A549 (cell line): ENCODE results near the gene PHC2. TPM values are rescaled to one million over a fixed set of nuclear protein-coding genes. Genes with fewer than 3 reads are reported as not detected.

ENCODE experiments used
- ATAC-seq, 2 experiments: fragments of 200-7000 bp in 1 of 2; fragments of >200 bp in 1 of 2; cut with Nextera tagmentation in 1 of 2; cut with Tn5 transposase in 1 of 2; 3 replicates each; pipeline versions ENCODE4 v1.8.0 to v1.9.1; 2018 to 2020; ENCODE audit warnings: mild to moderate bottlenecking in 1 of 2, moderate library complexity in 1 of 2
- CTCF ChIA-PET: fragments of 300-600 bp; sonication (Branson Sonifier 250); formaldehyde crosslinking; extraction: SDS; loops from one replicate; lab custom pipeline; 2021; ENCODE audit warnings: antibody characterized with exemption, inconsistent platforms; lab: Yijun Ruan, JAX
- POLR2A ChIA-PET: fragments of 350-600 bp; formaldehyde crosslinking; extraction: SDS; loops from one replicate; lab custom pipeline; 2021; ENCODE audit warnings: antibody characterized with exemption, inconsistent platforms; lab: Yijun Ruan, JAX
- DNase-seq, 2 experiments: peaks; one replicate each; pipeline versions ENCODE4 v3.0.0 to v3.0.0-alpha.2; 2011 to 2016; ENCODE audit warnings: low read depth in 1 of 2, low spot score in 1 of 2
- FAIRE-seq: peaks from 2 replicates; lab custom pipeline; 2011; peaks lifted over from hg19 to GRCh38; lab: Jason Lieb, UNC
- H3K27ac ChIP-seq, 2 experiments: fragments of >200 bp; sonication (Bioruptor Twin); formaldehyde crosslinking; 3 replicates each; pipeline ENCODE4 v1.5.1; 2016 to 2017
- H3K4me1 ChIP-seq: fragments of >200 bp; sonication (Bioruptor Twin); formaldehyde crosslinking; 3 replicates; pipeline ENCODE4 v1.6.1; 2016
- H3K4me2 ChIP-seq: fragments of >200 bp; sonication (Bioruptor Twin); formaldehyde crosslinking; 3 replicates; pipeline ENCODE4 v1.6.1; 2016
- H3K4me3 ChIP-seq: fragments of >200 bp; sonication (Bioruptor Twin); formaldehyde crosslinking; 3 replicates; pipeline ENCODE4 v1.5.1; 2016
- H3K9me3 ChIP-seq: fragments of >200 bp; sonication (Bioruptor Twin); formaldehyde crosslinking; 3 replicates; pipeline ENCODE4 v1.6.1; 2016
- BHLHE40 ChIP-seq: IDR thresholded peaks from 2 replicates; pipeline ENCODE4 v1.6.1; 2012; ENCODE audit warnings: low read depth, low read length, inconsistent platforms
- CBX8 ChIP-seq: fragments of 200-600 bp; sonication (generic); IDR thresholded peaks from 2 replicates; pipeline ENCODE4 v1.6.1; 2016
- CHD2 ChIP-seq: fragments of 150-350 bp; IDR thresholded peaks from 2 replicates; pipeline ENCODE4 v1.6.1; 2014; ENCODE audit warnings: low read length; ENCODE audit not compliant: partially characterized antibody
- EHF ChIP-seq: fragments of 250-450 bp; sonication (Bioruptor Pico); IDR thresholded peaks from 2 replicates; pipeline ENCODE4 v1.5.0; 2020; ENCODE audit warnings: mild to moderate bottlenecking
- FOSB ChIP-seq: fragments of 250-450 bp; sonication (Bioruptor Pico); IDR thresholded peaks from 2 replicates; pipeline ENCODE4 v1.5.0; 2020; ENCODE audit warnings: mild to moderate bottlenecking, moderate library complexity
- HEYL ChIP-seq: fragments of 250-450 bp; sonication (Bioruptor Pico); IDR thresholded peaks from 2 replicates; pipeline ENCODE4 v1.8.0; 2021; ENCODE audit warnings: mild to moderate bottlenecking, moderate library complexity
- HOXA7 ChIP-seq: fragments of 250-450 bp; sonication (Bioruptor Pico); IDR thresholded peaks from 2 replicates; pipeline ENCODE4 v1.5.0; 2020; ENCODE audit warnings: mild to moderate bottlenecking, moderate library complexity
- JUN ChIP-seq, 2 experiments: fragments of >200 bp; sonication (Bioruptor Twin); formaldehyde crosslinking; IDR thresholded peaks; 2 replicates in 1 of 2; 3 replicates in 1 of 2; pipeline ENCODE4 v1.6.1; 2016 to 2017
- JUNB ChIP-seq: fragments of >200 bp; sonication (Bioruptor Twin); formaldehyde crosslinking; IDR thresholded peaks from 2 replicates; pipeline ENCODE4 v1.6.1; 2016
- KDM1A ChIP-seq: fragments of 200-600 bp; sonication (generic); IDR thresholded peaks from 2 replicates; pipeline ENCODE4 v1.6.1; 2016; ENCODE audit warnings: low read depth, mild to moderate bottlenecking
- NFE2L2 ChIP-seq: fragments of 150-350 bp; conservative IDR thresholded peaks from 2 replicates; pipeline ENCODE4 v1.6.1; 2014; ENCODE audit warnings: low read length
- RARB ChIP-seq: fragments of 250-450 bp; sonication (Bioruptor Pico); IDR thresholded peaks from 2 replicates; pipeline ENCODE4 v1.8.0; 2021; ENCODE audit warnings: mild to moderate bottlenecking, moderate library complexity
- RFX5 ChIP-seq: fragments of 450-650 bp; IDR thresholded peaks from 2 replicates; pipeline ENCODE4 v1.7.1; 2014; ENCODE audit warnings: antibody characterized with exemption, mild to moderate bottlenecking, moderate library complexity
- RNF2 ChIP-seq: fragments of 200-600 bp; sonication (generic); IDR thresholded peaks from 2 replicates; pipeline ENCODE4 v1.6.1; 2016; ENCODE audit warnings: low read depth, mild to moderate bottlenecking, antibody characterized with exemption, moderate library complexity, borderline replicate concordance
- SREBF2 ChIP-seq: fragments of 450-650 bp; IDR thresholded peaks from 2 replicates; pipeline ENCODE4 v1.6.1; 2014; ENCODE audit warnings: mild to moderate bottlenecking, moderate library complexity
- TP53 ChIP-seq: fragments of 250-450 bp; sonication (Bioruptor Pico); IDR thresholded peaks from 2 replicates; pipeline ENCODE4 v1.5.0; 2021; ENCODE audit warnings: mild to moderate bottlenecking, moderate library complexity
- WGBS: methylation state at CpG from one replicate; pipeline ENCODE4 v1.1.6; 2017; ENCODE audit errors: missing lambda C conversion rate; 5-methylcytosine and 5-hydroxymethylcytosine counted together
- polyA plus RNA-seq, 4 experiments: library from polyadenylated mRNA; depleted of rRNA in 3 of 4; stranded (reverse); fragments of >200 nt; fragmentation: RNase III in 1 of 4; extraction: RNeasy Plus Mini Kit Qiagen cat#74134 plus additional on column Dnase treatment in 1 of 4; gene quantifications; 2 replicates in 3 of 4; 3 replicates in 1 of 4; pipeline ENCODE4 v1.2.3, GENCODE V29; 2011 to 2017
- TF ChIP-seq, protein P1 (sequence below): IDR thresholded peaks from 2 replicates; pipeline ENCODE4 v1.6.1; 2012
- TF ChIP-seq, protein P2 (sequence below): fragments of >200 bp; sonication (Bioruptor Twin); formaldehyde crosslinking; IDR thresholded peaks from 2 replicates; pipeline ENCODE4 v1.6.1; 2016
- TF ChIP-seq, protein P3 (sequence below): fragments of 450-650 bp; IDR thresholded peaks from 2 replicates; pipeline ENCODE4 v1.6.1; 2014; ENCODE audit warnings: antibody characterized with exemption
- TF ChIP-seq, protein P4 (sequence below): fragments of >200 bp; sonication (Bioruptor Twin); formaldehyde crosslinking; IDR thresholded peaks from 3 replicates; pipeline ENCODE4 v1.5.1; 2016
- TF ChIP-seq, protein P5 (sequence below): fragments of >200 bp; sonication (Bioruptor Twin); formaldehyde crosslinking; IDR thresholded peaks from 3 replicates; pipeline ENCODE4 v1.6.1; 2016

Gene PHC2
- polyA plus RNA-seq, 2 of the 4 experiments (the other 2 are of a cell fraction): 29.9 to 33.2 TPM

DNA sequence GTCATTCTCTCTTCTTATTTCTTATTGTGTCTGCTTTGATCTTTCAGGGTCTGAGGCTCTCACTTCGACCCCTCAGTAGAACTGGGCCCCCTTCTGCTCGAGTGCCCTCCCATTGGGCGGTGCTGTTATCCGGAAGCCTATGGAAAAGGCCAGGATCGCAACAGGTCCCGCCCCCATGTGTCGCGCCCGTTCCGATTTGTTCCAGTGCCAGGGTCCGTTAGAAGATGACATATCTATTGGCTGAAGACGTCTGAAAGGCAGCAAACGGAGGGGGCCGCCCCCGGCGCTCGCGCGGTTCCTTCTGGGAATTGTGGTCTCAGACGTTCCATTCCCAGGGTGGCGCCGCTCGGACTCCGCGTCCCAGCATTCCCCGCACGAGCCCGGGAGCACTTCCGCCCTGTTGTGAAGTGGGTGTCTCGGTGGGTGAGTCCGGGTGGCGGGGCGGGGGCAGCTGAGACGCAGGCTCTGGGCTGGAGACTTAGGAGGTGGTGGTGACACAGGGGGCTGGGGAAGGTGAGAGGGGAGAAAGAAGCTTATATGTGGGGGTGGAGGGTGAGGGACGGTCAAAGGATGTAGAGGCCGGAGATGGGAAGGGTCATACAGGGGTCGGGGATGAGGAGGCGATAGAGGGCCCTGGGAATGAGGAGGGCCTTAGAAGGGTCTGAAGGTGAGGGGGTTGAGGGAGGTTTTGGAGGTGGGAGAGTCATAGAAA is 41.5 kb upstream of the PHC2 start, which contains the start of gene ZSCAN20 (continued):
- TF ChIP-seq TP53 (CRISPR knock-in tag) (no peak), EHF (CRISPR knock-in tag) (no peak), HEYL (CRISPR knock-in tag) (no peak), HOXA7 (CRISPR knock-in tag) (no peak), JUN (IDR thresholded peaks at IDR 0.05) (0 out of 5 replicates have a peak, but pooled peaks of 1 of the 2 experiments have one; percentile 31), RARB (CRISPR knock-in tag) (no peak), CBX8 (no peak)
- TF ChIP-seq, protein P1, sequence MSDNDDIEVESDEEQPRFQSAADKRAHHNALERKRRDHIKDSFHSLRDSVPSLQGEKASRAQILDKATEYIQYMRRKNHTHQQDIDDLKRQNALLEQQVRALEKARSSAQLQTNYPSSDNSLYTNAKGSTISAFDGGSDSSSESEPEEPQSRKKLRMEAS: no peak
- TF ChIP-seq, protein P2, sequence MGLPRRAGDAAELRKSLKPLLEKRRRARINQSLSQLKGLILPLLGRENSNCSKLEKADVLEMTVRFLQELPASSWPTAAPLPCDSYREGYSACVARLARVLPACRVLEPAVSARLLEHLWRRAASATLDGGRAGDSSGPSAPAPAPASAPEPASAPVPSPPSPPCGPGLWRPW: no peak

DNA sequence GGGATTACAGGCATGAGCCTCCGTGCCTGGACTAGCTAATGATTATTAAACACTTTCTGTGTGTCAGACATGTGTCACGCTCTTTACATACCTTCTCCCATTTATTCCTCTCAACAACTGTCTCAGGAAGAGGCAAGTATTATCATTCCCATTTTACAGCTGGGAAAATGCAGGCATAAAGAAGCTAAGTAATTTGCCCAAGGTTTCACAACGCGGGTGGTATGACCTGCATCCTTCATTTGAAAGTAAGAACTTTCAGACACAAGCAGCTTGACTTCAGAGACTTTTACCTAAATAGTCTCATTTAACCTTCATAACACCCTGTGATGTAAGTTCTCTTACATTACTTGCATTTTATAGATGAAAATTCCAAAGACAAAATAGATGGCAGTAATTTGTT is 40.5 kb upstream of the PHC2 start:
- no peak for FAIRE-seq
- no peaks in the 10 kb centered on the region for H3K9me3 ChIP-seq
- 89% methylated on average over 4 of the region's 4 CpGs for WGBS
- DNase-seq: no peak
- H3K27ac ChIP-seq: no peak overlapping the region
- ATAC-seq: no peak
- CTCF ChIA-PET: interaction anchor here (0.8 to 8.3 kb wide), 19 partner anchors 9 to 382 kb away, joined by 3 to 74 read pairs (median 3); no protein-coding TSS in a partner anchor
- H3K4me1 ChIP-seq: peaks cover 9% of the 10 kb centered on the region
- no peak for TF ChIP-seq NFE2L2
- TF ChIP-seq FOSB: no peak
- no peak for TF ChIP-seq SREBF2
- TF ChIP-seq, protein P3, sequence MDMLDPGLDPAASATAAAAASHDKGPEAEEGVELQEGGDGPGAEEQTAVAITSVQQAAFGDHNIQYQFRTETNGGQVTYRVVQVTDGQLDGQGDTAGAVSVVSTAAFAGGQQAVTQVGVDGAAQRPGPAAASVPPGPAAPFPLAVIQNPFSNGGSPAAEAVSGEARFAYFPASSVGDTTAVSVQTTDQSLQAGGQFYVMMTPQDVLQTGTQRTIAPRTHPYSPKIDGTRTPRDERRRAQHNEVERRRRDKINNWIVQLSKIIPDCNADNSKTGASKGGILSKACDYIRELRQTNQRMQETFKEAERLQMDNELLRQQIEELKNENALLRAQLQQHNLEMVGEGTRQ: no peak
- no peak for TF ChIP-seq JUNB
- TF ChIP-seq CHD2: no peak
- TF ChIP-seq, protein P4, sequence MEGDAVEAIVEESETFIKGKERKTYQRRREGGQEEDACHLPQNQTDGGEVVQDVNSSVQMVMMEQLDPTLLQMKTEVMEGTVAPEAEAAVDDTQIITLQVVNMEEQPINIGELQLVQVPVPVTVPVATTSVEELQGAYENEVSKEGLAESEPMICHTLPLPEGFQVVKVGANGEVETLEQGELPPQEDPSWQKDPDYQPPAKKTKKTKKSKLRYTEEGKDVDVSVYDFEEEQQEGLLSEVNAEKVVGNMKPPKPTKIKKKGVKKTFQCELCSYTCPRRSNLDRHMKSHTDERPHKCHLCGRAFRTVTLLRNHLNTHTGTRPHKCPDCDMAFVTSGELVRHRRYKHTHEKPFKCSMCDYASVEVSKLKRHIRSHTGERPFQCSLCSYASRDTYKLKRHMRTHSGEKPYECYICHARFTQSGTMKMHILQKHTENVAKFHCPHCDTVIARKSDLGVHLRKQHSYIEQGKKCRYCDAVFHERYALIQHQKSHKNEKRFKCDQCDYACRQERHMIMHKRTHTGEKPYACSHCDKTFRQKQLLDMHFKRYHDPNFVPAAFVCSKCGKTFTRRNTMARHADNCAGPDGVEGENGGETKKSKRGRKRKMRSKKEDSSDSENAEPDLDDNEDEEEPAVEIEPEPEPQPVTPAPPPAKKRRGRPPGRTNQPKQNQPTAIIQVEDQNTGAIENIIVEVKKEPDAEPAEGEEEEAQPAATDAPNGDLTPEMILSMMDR: no peak
- no peak for TF ChIP-seq RNF2
- no peak for TF ChIP-seq JUN (IDR thresholded peaks at IDR 0.05)
- TF ChIP-seq, protein P2: no peak
- TF ChIP-seq, protein P5, sequence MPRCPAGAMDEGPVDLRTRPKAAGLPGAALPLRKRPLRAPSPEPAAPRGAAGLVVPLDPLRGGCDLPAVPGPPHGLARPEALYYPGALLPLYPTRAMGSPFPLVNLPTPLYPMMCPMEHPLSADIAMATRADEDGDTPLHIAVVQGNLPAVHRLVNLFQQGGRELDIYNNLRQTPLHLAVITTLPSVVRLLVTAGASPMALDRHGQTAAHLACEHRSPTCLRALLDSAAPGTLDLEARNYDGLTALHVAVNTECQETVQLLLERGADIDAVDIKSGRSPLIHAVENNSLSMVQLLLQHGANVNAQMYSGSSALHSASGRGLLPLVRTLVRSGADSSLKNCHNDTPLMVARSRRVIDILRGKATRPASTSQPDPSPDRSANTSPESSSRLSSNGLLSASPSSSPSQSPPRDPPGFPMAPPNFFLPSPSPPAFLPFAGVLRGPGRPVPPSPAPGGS: no peak
- no peak for TF ChIP-seq RFX5
- TF ChIP-seq KDM1A: no peak
- TF ChIP-seq BHLHE40: no peak
- no peak for TF ChIP-seq RARB (CRISPR knock-in tag)
- no peak overlapping the region for H3K4me3 ChIP-seq
- POLR2A ChIA-PET: no interaction called here
- H3K4me2 ChIP-seq: peak overlapping the region; percentile 81; the same call in 2 of the 3 replicates
